IPS-18a (cell line): ENCODE data around the gene PC.
"Not testable (repeated sequence)": the region's sequence is repeated elsewhere in the genome, so short reads cannot be mapped to it uniquely, and the experiment has no call there.

Experiments
- H3K27ac ChIP-seq: one replicate; pipeline ENCODE4 v1.5.1; 2013; ENCODE audit warnings: low read length
- H3K27me3 ChIP-seq: one replicate; pipeline ENCODE4 v1.6.1; 2013; ENCODE audit warnings: mild to moderate bottlenecking, low read length; ENCODE audit not compliant: control insufficient read depth, insufficient read depth
- H3K36me3 ChIP-seq: one replicate; pipeline ENCODE4 v1.6.1; 2013; ENCODE audit warnings: low read depth, low read length; ENCODE audit not compliant: control insufficient read depth
- H3K4me1 ChIP-seq: one replicate; pipeline ENCODE4 v1.6.1; 2013; ENCODE audit warnings: low read depth, low read length; ENCODE audit not compliant: control insufficient read depth
- H3K4me3 ChIP-seq: one replicate; pipeline ENCODE4 v1.5.1; 2013; ENCODE audit warnings: low read length
- H3K9ac ChIP-seq: one replicate; pipeline ENCODE4 v1.6.1; 2013; ENCODE audit warnings: mild to moderate bottlenecking, low read length, moderate library complexity
- H3K9me3 ChIP-seq: one replicate; pipeline ENCODE4 v1.6.1; 2013; ENCODE audit warnings: low read depth, low read length; ENCODE audit not compliant: control insufficient read depth

The PC gene

GRCh38 chr11:66799815-66800214, 158.4 kb downstream of the PC start:
- H3K36me3 ChIP-seq, H3K27me3 ChIP-seq, H3K9ac ChIP-seq, H3K4me3 ChIP-seq, H3K27ac ChIP-seq, H3K9me3 ChIP-seq, H3K4me1 ChIP-seq: not testable (repeated sequence)
